Pancreas (tissue), 10 donors: Measurements from ENCODE around the gene HS2ST1. TPM values are rescaled to one million over a fixed set of nuclear protein-coding genes. Genes with fewer than 3 reads are reported as not detected.

Experiments used
- ATAC-seq, 4 donors: fragments of 200-7000 bp; cut with Tn5 transposase; one replicate each; pipeline versions ENCODE4 v1.8.0 to v1.9.1; 2020; ENCODE audit warnings: mild to moderate bottlenecking in 4 of 4, moderate library complexity in 4 of 4
- DNase-seq, 6 donors: peaks; one replicate each; pipeline ENCODE4 v3.0.0-alpha.2; 2020
- FAIRE-seq: peaks from 2 replicates; lab custom pipeline; 2012; peaks lifted over from hg19 to GRCh38; lab: Jason Lieb, UNC
- H3K27ac ChIP-seq, 4 donors: fragments of 200-600 bp; sonication (generic); 1 replicate in 3 of 4; 2 replicates in 1 of 4; pipeline versions ENCODE4 v1.5.0 to v1.8.0; 2020
- H3K27me3 ChIP-seq, 4 donors: fragments of 200-600 bp; one replicate each; pipeline ENCODE4 v1.8.0; 2021
- H3K36me3 ChIP-seq, 3 donors: fragments of 200-600 bp; sonication (generic) in 1 of 3; one replicate each; pipeline versions ENCODE4 v1.5.0 to v1.8.0; 2020 to 2021
- H3K4me1 ChIP-seq, 3 donors: fragments of 200-600 bp; one replicate each; pipeline ENCODE4 v1.8.0; 2021
- H3K4me3 ChIP-seq, 4 donors: fragments of 200-600 bp; sonication (generic) in 2 of 4; one replicate each; pipeline versions ENCODE4 v1.5.0 to v1.8.0; 2020 to 2021
- H3K9me3 ChIP-seq, 4 donors: fragments of 200-600 bp; one replicate each; pipeline ENCODE4 v1.8.0; 2021
- CTCF ChIP-seq, 4 donors: fragments of 200-600 bp; sonication (generic) in 3 of 4; IDR thresholded peaks; one replicate each; pipeline versions ENCODE4 v1.5.0 to v1.8.0; 2021; ENCODE audit warnings: antibody characterized with exemption in 4 of 4
- WGBS, 2 donors: extraction: QIAGEN DNeasy Blood & Tissue Kit; methylation state at CpG; one replicate each; pipeline ENCODE4 v1.1.7; 2013; 5-methylcytosine and 5-hydroxymethylcytosine counted together
- intact Hi-C, 3 donors: fragments of 100-400 bp; cut with DNase I; formaldehyde crosslinking; loops; one replicate each; pipeline versions ENCODE4 v1.11.1 to v1.14.2; 2022
- polyA plus RNA-seq, 2 donors: library from polyadenylated mRNA; stranded (reverse); fragments of 200-250 nt; gene quantifications; one replicate each; pipeline ENCODE4 v1.2.3, GENCODE V29; 2013
- total RNA-seq, 6 donors: library from RNA; stranded (reverse); fragmentation: NEBNext Ultra II Directional in 4 of 6; extraction: Animal tissue kit (Norgen Biotek cat#: 25700) in 4 of 6; gene quantifications; one replicate each; pipeline versions ENCODE4 v1.2.1 to v1.2.4, GENCODE V29; 2021 to 2023
- donor health status: healthy with polysubstance abuse.
- donor health status: DM: no; HTN: no; CAD: no; lungs with moderate emphysema.
- donor health status: DM: no; HTN: no; CAD: no.
- donor health status: control.
- donor health status: control.
- donor health status: Bipolar disorder and iron deficiency.
- donor health status: DM: yes; HTN: yes; CAD: no.
- donor health status: DM: no; HTN: no; CAD: no.
- donor health status: DM: no; HTN: no; CAD: no.
- donor health status: DM: yes; HTN: yes; CAD: no.

Gene HS2ST1
- total and polyA plus RNA-seq, 8 donors: 2.8 to 16.1 (median 10.9) TPM

GRCh38 chr1:86951430-86951829, 37.0 kb downstream of the HS2ST1 start:
- WGBS, 2 donors: 38 to 54% methylated on average over 1 of the region's 1 CpG
- ATAC-seq (no peak), FAIRE-seq (no peak), DNase-seq (no peak)
- Histone ChIP-seq H3K36me3 (no peaks in the 10 kb centered on the region), H3K4me3 (no peak overlapping the region), H3K27ac (no peak overlapping the region), H3K4me1 (no peaks in the 10 kb centered on the region), H3K9me3 (no peaks in the 10 kb centered on the region), H3K27me3 (no peaks in the 10 kb centered on the region)
- intact Hi-C loops: no loop called here
- no peak for TF ChIP-seq CTCF (IDR thresholded peaks at IDR 0.05)

- Histone ChIP-seq H3K4me1 (no peaks in the 10 kb centered on the region), H3K9me3 (no peaks in the 10 kb centered on the region), H3K27me3 (no peaks in the 10 kb centered on the region), H3K4me3 (no peak overlapping the region), H3K27ac (no peak overlapping the region), H3K36me3 (no peaks in the 10 kb centered on the region)
- WGBS, 2 donors: 52 to 53% methylated on average over 3 of the region's 3 CpGs
- no peak for DNase-seq
- no peak for ATAC-seq
- FAIRE-seq: no peak
- TF ChIP-seq CTCF (IDR thresholded peaks at IDR 0.05): no peak
- intact Hi-C loops: no loop called here
These were observed 38.7 kb downstream of the HS2ST1 start for GRCh38 chr1:86953167-86953566.

- 96% methylated on average over 3 of the region's 3 CpGs for WGBS, 2 donors
- TF ChIP-seq CTCF (IDR thresholded peaks at IDR 0.05): no peak
- no peaks in the 10 kb centered on the region for H3K36me3 ChIP-seq
These were observed 41.2 kb downstream of the HS2ST1 start for GRCh38 chr1:86955678-86956077.

GRCh38 chr1:86956221-86956620, 41.8 kb downstream of the HS2ST1 start:
- no peak for DNase-seq
- no peaks in the 10 kb centered on the region for H3K9me3 ChIP-seq
- no peaks in the 10 kb centered on the region for H3K36me3 ChIP-seq
- H3K27ac ChIP-seq: no peak overlapping the region
- H3K27me3 ChIP-seq: no peaks in the 10 kb centered on the region
- no peak for FAIRE-seq
- ATAC-seq: no peak
- H3K4me1 ChIP-seq: no peaks in the 10 kb centered on the region
- TF ChIP-seq CTCF (IDR thresholded peaks at IDR 0.05): no peak
- intact Hi-C loops: no loop called here
- no peak overlapping the region for H3K4me3 ChIP-seq

More at GRCh38 chr1:86955678-86956077, 41.2 kb downstream of the HS2ST1 start:
- Histone ChIP-seq H3K4me1 (no peaks in the 10 kb centered on the region), H3K27ac (no peak overlapping the region), H3K9me3 (no peaks in the 10 kb centered on the region), H3K27me3 (no peaks in the 10 kb centered on the region), H3K4me3 (no peak overlapping the region)
- no peak for ATAC-seq
- DNase-seq: no peak
- no peak for FAIRE-seq
- intact Hi-C loops: no loop called here

GRCh38 chr1:86957221-86957620, 42.8 kb downstream of the HS2ST1 start:
- no peaks in the 10 kb centered on the region for H3K4me1 ChIP-seq
- intact Hi-C loops: no loop called here
- no peak overlapping the region for H3K27ac ChIP-seq
- H3K36me3 ChIP-seq: no peaks in the 10 kb centered on the region
- no peaks in the 10 kb centered on the region for H3K9me3 ChIP-seq
- ATAC-seq (no peak), FAIRE-seq (no peak), DNase-seq (no peak)
- no peak for TF ChIP-seq CTCF (IDR thresholded peaks at IDR 0.05)
- no peaks in the 10 kb centered on the region for H3K27me3 ChIP-seq
- H3K4me3 ChIP-seq: no peak overlapping the region
